Measurements from ENCODE around the gene VSIG10L2. TPM values are rescaled to one million over a fixed set of nuclear protein-coding genes. Genes with fewer than 3 reads are reported as not detected.

Gene VSIG10L2
- total RNA-seq, 1 donor from 2014 or later = not detected

- peaks cover 24% of the 10 kb centered on the region for H3K4me1 Mint-ChIP-seq (ENCODE audit: unreplicated experiment)
- DNase-seq (ENCODE audit: low spot score) = no peak
- H3K27ac Mint-ChIP-seq (ENCODE audit: unreplicated experiment) = peak overlapping the region; percentile 28
- TF ChIP-seq CTCF (IDR thresholded peaks at IDR 0.05; ENCODE audit: unreplicated experiment) = no peak
- H3K4me3 Mint-ChIP-seq (ENCODE audit: unreplicated experiment) = no peak overlapping the region
- no peaks in the 10 kb centered on the region for H3K9me3 Mint-ChIP-seq (ENCODE audit: unreplicated experiment)
- peaks cover 2% of the 10 kb centered on the region for H3K27me3 Mint-ChIP-seq (ENCODE audit: unreplicated experiment)
- H3K36me3 Mint-ChIP-seq (ENCODE audit: low read depth, unreplicated experiment) = no peaks in the 10 kb centered on the region
Measured at GRCh38 chr11:125939081-125939521, 6.7 kb upstream of the VSIG10L2 start.

- H3K4me1 Mint-ChIP-seq (ENCODE audit: unreplicated experiment) = peaks cover 24% of the 10 kb centered on the region
- no peak for DNase-seq (ENCODE audit: low spot score)
- H3K4me3 Mint-ChIP-seq (ENCODE audit: unreplicated experiment) = no peak overlapping the region
- no peak overlapping the region for H3K27ac Mint-ChIP-seq (ENCODE audit: unreplicated experiment)
- no peak for TF ChIP-seq CTCF (IDR thresholded peaks at IDR 0.05; ENCODE audit: unreplicated experiment)
- H3K9me3 Mint-ChIP-seq (ENCODE audit: unreplicated experiment) = no peaks in the 10 kb centered on the region
- peaks cover 2% of the 10 kb centered on the region for H3K27me3 Mint-ChIP-seq (ENCODE audit: unreplicated experiment)
- H3K36me3 Mint-ChIP-seq (ENCODE audit: low read depth, unreplicated experiment) = no peaks in the 10 kb centered on the region
Measured at GRCh38 chr11:125940145-125940544, 5.7 kb upstream of the VSIG10L2 start.

GRCh38 chr11:125941267-125941618 lies 4.6 kb upstream of the VSIG10L2 start:
- no peak for DNase-seq (ENCODE audit: low spot score)
- Mint-ChIP-seq H3K27ac (ENCODE audit: unreplicated experiment) (peak overlapping the region; percentile 38), H3K27me3 (ENCODE audit: unreplicated experiment) (no peaks in the 10 kb centered on the region), H3K36me3 (ENCODE audit: low read depth, unreplicated experiment) (no peaks in the 10 kb centered on the region), H3K9me3 (ENCODE audit: unreplicated experiment) (no peaks in the 10 kb centered on the region), H3K4me3 (ENCODE audit: unreplicated experiment) (no peak overlapping the region), H3K4me1 (ENCODE audit: unreplicated experiment) (peaks cover 24% of the 10 kb centered on the region)
- no peak for TF ChIP-seq CTCF (IDR thresholded peaks at IDR 0.05; ENCODE audit: unreplicated experiment)

- Mint-ChIP-seq H3K27ac (ENCODE audit: unreplicated experiment) (peak overlapping the region; percentile 38), H3K4me1 (ENCODE audit: unreplicated experiment) (peaks cover 24% of the 10 kb centered on the region), H3K9me3 (ENCODE audit: unreplicated experiment) (no peaks in the 10 kb centered on the region), H3K36me3 (ENCODE audit: low read depth, unreplicated experiment) (no peaks in the 10 kb centered on the region), H3K27me3 (ENCODE audit: unreplicated experiment) (no peaks in the 10 kb centered on the region), H3K4me3 (ENCODE audit: unreplicated experiment) (no peak overlapping the region)
- peak; percentile 73 for DNase-seq (ENCODE audit: low spot score)
- peak; percentile 39 for TF ChIP-seq CTCF (IDR thresholded peaks at IDR 0.05; ENCODE audit: unreplicated experiment)
Measured at GRCh38 chr11:125941619-125942611, 3.9 kb upstream of the VSIG10L2 start.

Measured in endothelial cell (in vitro differentiated cells).